ENCODE results near the gene PIGP.
A peak's percentile ranks its signal among the peaks of the same experiment; 100 is the strongest.
"Not testable (repeated sequence)": the region's sequence is repeated elsewhere in the genome, so short reads cannot be mapped to it uniquely, and the experiment has no call there.

The PIGP gene

DNA sequence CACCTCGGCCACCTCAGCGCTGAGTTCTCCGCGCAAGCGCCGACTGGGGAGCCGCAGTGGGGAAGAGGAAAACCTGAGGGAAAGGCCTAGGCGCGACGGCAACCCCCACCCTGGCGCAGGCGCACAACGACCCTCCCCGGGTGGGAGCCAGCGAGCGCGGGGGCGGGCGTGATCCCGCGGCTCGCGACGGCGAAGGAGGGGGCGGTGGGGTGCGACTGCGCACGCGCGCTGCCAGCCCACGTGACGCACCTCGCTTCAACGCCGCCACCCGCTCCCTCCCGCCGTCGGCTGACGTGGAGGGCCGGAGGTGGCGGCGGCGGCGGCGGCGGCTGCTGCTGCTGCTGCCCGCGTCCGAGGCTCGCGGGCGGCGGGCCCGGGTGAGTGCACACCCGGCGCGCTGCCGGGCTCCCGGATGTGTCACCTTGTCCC, at the start of gene PIGP, which contains the start of gene TTC3:
Gene PIGP (minus strand): TSS at position 84 of the 429 bp plus-strand sequence. CDS start 556 bp downstream, outside the sequence.
Gene TTC3 (plus strand): TSS at position 267 of the 429 bp plus-strand sequence. CDS start 14,004 bp downstream, outside the sequence.
- DNase-seq: peak; percentile 84

DNA sequence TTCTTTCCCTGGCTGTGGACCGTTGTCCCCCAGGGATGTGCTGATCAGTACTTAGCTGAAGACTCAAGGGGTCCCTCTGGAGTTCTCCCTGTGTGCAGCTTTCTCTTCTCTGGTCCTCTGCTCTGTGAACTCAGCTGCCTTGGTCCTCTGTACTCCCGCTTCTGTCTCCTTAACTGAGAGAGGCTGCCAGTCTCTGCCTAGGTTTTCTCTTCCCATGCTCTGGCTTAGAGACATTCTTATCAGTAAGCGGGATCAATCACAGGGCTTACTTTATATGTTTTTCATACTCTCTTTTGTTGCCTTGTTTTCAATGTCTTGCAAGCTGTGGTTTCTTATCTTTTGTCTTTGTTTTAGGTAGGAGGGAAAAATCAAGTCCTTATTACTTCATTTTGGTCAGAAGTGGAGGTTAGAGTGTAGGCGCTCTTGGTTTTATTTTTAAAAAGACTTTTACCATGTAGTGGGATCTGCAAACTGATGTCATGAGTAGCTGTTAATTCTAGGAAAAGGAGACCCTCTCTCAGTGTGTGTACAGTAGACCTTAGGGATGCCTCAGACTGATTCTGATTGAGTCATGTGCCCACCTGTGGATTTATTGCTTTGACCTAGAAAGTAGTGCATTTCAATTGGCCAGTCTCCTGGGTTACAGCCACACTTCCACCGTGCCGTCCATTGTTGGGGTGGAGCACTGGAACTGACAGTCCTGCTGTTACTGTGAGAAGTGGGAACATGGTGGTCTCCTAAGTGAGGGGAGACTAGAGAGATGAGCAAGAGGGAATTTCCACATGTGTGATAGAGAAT, 46.7 kb upstream of the PIGP start:
- DNase-seq: no peak

DNA sequence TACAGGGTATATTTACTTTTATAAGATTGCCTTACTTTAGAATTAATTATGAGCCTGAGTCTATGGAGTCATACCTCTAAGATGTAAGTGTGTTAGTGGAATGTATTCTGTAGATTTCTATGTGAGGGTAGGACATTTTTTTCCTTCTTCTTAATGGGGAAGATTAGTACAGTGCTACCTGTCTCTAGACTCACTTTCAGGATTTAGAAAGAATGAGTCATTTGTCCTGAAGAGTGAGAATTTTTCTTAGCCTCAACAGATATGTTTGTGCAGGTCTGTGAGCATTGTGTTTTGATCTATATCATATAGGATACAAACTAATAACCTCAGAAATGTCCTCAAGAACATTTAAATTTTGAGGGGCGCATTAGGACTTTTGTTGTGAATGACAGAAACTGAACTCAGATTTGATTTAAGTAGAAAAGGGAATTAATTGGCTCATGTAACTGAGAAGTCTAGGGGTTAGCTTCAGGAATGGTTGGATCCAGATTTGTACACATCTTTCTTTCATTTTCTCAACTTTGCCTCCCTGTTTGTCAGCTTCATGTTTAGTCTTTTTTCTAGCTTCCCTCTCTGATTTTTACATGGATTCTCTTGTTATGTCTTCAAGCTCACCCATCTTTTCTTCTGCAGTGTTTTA, 45.4 kb upstream of the PIGP start:
- DNase-seq: no peak

DNA sequence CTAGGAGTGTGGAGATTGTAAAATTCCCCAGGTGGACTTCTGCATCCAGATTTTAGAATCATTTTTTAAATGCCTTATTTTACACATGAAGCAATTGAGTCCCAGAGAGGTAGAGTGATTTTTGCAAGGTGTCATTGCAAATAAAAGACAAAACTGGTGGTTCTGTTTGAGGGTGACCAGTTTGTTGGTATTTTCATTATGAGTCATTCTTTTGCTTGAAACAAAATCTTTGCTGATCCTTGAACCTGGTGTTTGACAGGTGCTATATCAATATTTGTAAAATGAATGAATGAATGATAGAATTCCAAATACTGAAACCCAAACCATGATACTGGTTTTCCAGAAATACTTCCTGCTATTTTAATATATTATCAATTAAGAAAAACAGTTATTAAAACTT, 44.3 kb upstream of the PIGP start:
- DNase-seq: no peak

DNA sequence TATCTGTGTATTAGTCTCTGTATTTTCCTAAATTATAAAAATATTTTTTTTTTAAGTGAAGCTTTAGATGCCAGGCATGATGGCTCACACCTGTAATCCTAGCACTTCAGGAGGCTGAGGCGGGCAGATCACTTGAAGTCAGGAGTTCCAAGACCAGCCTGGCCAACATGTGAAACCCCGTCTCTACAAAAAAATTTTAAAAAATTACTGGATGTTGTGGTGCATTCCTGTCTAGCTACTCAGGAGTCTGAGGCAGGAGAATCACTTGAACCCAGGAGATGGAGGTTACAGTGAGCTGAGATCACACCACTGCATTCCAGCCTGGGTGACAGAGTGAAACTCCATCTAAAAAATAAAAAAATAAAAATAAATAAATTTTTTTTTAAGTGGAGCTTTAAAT, 43.6 kb upstream of the PIGP start:
- DNase-seq: not testable (repeated sequence)

DNA sequence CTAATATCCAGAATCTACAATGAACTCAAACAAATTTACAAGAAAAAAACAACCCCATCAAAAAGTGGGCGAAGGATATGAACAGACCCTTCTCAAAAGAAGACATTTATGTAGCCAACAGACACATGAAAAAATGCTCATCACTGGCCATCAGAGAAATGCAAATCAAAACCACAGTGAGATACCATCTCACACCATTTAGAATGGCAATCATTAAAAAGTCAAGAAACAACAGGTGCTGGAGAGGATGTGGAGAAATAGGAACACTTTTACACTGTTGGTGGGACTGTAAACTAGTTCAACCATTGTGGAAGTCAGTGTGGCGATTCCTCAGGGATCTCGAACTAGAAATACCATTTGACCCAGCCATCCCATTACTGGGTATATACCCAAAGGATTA, 41.4 kb upstream of the PIGP start:
- DNase-seq: not testable (repeated sequence)

DNA sequence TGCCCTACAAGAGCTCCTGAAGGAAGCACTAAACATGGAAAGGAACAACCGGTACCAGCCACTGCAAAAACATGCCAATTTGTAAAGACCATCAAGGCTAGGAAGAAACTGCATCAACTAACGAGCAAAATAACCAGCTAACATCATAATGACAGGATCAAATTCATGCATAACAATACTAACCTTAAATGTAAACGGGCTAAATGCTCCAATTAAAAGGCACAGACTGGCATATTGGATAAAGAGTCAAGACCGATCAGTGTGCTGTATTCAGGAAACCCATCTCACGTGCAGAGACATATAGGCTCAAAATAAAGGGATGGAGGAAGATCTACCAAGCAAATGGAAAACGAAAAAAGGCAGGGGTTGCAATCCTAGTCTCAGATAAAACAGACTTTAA, 38.2 kb upstream of the PIGP start:
- not testable (repeated sequence) for DNase-seq

DNA sequence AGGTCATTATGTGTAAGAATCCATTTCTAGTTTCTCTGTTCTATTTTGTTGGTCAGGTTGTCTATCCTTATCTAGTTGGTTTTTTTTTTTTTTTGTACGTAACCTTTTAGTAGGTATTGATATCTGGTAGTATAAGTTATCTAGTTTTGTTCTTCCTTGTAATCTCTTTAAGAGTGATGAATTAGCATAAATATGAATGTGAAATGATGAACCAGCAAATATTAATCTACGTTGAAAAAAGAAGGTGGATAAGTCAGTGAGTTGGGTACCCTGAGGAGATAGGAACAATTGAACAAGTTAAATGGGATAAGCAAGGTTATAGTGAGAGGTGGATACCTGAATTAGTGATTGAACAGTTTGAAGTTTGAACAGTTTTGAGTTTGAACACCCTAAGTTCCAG, 34.1 kb upstream of the PIGP start:
- no peak for DNase-seq

DNA sequence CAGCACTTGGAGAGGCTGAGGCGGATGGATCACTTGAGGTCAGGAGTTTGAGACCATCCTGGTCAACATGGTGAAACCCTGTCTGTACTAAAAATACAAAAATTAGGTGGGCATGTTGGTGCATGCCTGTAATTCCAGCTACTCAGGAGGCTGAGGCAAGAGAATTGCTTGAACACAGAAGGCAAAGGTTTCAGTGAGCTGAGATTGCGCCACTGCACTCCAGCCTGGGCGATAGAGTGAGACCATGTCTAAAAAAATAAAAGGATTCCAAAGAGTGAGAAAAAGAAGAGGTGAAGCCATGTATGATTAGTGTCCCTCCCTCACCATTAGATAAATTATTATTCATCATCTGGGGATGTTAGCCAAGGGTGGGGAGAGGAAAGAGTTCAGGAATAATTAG, 29.9 kb upstream of the PIGP start:
- not testable (repeated sequence) for DNase-seq

DNA sequence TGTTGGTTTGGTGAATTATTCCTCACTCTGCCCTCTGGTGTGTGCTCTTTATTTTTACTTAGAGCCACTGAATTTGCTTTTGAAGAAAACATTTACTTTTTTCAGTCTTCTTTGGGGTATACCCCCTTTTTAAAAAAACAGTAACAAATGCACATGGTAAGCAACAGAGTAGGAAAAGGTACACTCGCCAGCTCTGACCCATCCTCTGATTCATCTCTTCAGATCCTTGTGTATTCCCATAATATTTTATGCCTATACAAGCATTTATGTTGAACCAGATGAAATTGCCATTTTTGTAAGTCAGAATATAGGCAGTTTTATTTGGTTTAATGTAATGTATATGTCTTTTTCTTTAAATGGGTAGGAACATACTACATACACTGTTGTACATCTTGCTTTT, 28.5 kb upstream of the PIGP start:
- no peak for DNase-seq

DNA sequence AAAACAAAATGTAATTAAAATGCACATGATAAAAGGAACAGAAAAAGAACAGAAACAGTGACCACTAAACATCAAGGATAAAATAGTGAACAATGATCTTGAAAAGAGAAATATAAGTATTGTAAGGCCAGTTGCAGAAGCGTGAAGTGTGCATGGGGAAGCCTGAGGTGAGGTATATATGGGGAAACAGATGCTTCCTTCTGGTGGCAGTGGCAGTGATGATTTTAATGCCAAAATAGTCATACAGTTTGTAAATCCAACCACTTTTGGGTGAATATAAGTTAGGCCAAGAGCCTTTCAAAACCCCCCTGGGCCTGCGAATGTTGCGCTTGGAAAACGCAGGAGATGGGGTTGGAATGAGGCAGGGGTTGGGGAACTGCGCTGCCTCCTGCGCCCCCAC, 27.4 kb upstream of the PIGP start:
- DNase-seq: no peak

DNA sequence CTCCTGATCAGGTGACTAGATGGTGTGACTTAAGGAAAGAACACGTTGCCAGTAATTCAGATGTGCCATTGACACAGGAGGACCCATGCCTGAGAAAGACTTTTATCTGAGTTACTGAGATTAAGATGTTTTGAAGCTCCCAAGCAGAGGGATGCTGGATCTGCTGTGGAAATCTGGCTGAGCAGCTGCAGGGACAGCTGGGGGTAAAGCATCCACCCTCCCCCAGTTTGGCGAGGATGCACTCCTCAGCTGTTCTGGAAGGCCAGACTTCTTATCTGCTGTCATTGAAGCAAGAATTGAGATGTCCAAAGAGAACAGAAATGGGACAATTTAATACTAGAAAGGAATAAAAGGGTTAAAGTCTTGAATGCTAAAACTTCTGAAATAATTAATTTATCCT, 25.9 kb upstream of the PIGP start:
- no peak for DNase-seq

DNA sequence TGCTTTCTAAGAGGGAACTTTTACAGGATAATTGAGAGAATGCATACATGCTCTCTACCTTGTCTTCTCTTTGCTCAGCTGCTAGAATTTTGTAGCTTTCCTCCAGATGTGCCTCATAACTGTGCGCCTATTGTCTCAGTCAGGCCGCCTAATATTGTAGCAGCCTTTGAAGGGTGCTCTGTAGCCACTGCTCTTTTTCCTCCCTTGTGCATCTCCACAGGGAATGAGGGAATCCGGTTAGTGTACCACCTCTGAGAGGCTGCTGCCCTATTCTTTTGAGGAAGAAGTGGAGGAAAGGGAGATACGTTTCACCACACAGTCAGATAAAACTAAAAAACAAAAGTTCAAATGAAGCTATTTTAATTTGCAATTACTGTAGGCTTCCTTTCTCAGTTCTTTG, 22.9 kb upstream of the PIGP start:
- no peak for DNase-seq

DNA sequence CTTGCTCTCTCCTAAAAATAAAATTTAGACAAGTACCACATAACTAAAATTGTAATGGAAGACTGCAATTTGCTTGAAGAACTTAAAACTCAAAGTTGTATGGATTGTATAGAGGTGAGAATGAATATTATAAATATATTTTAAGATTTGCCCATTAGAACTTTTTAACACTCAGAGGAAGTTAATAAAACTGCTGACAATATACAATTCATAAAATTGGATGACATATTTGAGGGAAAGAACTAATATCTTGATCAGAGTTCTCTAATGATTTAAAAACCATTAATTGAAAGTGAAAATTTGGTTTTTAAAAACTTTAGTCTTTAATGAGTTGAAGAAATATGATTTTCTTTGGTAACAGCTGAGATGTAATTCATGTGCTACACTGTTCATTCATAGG, 21.1 kb upstream of the PIGP start:
- DNase-seq: no peak

DNA sequence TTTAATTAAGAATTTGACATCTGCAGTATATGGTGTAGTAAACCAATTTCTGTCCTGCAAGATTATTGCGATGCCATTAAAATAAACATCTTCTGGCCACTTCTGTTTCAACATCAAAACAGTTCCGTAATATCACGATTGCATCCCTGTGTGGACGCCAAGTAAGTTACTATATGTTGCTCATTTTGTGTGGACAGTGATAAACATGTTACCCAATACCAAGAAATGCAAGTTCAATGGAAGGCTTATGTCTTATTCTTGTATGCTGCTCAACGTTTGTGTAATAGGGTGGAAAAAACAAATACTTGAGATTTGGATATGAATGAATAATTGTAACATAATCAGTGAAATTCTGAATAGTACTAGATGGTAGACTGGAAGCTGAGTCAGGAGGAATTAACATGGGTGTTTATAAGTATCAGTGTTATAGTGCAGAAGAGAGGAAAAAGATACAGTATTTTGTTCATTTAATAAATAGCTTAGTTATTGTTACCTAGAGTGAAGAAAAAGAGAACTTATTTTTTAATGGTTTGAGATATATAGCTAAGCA, 15.4 kb upstream of the PIGP start:
- no peak for DNase-seq

DNA sequence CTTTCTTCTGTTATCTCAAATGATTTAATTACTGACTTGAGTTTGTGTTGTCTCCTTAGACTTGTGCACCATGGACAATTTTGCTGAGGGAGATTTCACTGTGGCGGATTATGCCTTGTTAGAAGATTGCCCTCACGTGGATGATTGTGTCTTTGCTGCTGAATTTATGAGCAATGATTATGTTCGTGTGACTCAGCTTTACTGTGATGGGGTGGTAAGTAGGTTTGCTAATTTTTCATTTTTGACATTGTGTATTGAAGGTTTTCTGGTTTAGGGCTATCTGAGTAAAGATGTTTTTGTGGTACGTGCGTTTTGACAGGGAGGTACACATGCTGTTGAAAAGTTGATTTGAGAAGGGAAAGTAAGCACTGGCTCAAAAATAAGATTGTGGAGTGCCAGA, 14.3 kb upstream of the PIGP start:
- peak; percentile 48 for DNase-seq

DNA sequence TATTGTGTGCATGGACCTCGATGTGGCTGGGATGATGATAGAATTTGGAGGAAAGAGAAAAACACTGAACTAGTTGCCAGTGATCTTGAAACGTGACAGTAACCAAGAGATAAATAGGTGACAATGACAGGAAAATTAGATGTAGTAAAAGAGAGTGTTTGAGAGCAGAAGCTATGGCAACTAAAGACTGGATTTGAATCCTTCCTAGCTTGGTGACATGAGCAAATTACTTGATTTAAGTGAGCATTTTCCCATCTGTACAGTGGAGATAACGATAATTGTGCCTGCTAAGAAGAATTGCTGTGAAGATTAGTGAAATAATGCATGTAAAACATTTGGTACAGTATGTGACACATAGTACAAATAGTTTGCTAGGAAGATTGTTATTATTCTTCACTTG, 12.9 kb upstream of the PIGP start:
- DNase-seq: no peak

DNA sequence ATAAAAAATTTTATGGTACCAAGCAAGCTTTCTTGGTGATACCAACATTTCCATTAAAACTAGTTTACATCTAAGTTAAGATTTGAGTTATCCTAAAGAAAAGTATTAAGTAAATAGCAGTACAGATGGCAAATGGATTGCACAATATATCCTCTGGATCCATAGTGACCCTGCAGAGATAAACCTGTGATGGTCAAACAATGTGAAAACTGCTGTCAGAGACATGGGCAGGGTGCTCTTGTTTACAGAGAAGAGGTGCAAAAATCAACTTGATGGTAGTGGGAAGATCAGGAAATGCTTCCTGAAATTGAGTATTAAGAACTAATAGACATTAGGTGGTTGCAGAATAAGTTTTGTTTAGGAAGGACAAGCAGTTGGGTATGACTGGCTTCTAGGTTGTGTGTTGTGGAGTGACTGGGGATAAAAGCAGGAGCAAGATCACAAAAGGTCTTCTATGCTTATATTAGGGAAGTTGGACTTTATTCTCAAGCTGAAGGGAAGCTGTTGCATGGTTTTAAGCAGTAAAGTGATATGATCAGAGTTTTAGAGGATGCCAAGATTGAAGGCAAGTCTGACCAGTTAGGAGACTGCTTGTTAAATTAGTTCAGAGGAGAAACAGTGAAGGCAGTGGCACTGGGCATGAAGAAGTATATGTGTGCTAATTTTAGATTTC, 10.1 kb upstream of the PIGP start:
- no peak for DNase-seq

DNA sequence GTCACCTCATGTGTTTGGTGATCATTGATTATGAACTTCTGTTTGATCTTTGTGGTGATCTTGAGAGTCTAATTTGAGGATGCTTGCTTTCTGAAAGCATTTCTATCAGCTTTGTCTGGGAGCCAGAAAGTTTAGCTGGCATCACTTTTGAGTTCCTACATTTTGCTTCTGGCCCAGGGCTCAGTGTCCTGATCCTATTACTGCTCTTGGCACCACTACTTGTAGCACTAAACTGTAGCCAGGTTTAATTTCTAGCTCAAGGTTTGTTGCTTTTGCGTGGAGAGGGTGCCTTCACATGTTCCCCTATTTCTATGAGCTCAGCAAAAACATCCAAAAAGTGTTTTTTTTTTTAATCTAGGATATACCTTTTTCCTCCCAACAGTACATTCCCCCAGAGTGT, 9.5 kb upstream of the PIGP start:
- no peak for DNase-seq

DNA sequence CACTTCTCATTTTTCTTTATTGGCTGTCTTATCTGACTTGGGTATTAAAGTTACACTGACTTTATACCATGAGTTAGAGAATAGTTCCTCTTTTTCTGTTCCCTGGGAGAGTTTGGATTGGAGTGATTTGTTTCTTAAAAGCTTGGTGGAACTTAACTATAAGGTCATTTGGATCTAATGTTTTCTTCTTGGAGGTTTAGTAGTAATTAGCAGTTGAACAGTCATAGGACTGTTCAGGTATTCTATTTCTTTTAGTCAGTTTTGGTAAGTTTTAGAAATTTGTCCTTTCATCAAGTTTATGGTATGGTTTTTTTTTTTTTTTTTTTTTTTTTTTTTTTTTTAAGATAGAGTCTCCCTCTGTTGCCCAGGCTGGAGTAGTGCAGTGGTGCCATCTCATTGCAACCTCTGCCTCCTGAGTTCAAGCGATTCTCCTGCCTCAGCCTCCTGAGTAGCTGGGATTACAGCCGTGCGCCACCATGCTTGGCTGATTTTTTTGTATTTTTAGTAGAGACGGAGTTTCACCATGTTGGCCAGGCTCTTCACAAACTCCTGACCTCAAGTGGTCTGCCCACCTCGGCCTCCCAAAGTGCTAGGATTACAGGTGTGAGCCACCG, 6.4 kb upstream of the PIGP start:
- no peak for DNase-seq

DNA sequence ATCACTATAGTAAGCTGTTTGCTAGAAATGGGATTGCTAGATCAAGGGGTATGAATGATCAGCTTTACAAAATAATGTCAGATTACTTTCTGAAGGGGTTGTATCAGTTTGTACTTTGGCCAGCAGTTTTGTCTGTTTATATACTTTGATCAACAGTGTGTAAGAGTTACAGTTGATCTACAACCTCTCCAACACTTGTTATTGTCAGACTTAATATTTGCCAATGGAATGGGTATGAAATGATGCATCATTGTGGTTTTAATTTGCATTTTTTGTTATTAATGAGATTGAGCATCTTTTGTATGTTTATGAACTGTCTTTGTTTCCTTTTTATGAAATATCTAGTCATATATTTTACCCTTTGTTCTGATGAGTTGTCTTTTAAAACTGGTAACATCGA, 4.5 kb upstream of the PIGP start:
- no peak for DNase-seq

DNA sequence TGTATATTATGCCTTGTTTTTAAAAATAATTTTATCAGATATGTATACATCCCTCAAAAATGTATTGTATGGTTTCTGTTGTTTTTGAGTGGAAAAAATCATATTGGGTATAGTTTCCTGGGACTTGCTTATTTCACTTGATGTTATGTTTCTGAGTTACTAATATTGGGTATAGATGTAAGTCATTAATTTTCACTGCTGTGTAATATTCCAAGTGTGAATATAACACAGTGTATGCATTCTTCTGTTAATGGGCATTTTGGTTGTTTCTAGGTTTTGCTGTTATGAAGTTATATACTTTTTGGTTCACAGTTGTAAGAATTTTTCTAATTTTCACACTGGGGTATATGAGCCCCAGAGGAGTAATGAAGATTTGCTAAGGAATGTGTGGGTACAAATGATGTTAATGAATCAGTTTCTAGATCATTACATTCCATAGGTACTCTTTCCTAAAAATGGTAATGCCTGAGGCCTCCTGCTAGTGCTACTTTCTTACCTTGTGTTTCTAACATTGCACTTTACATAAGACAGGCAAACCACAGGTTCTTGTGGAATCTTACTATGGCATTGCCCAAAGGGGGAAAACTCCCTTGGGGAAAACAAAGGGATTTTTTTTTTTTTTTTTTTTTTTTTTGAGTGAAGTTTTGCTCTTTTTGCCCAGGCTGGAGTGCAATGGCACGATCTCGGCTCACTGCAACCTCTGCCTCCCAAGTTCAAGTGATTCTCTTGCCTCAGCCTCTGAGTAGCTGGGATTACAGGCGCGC, 3.4 kb upstream of the PIGP start:
- DNase-seq: no peak
